H9 (cell line): ENCODE data around the gene RBM38. TPM values are rescaled to one million over a fixed set of nuclear protein-coding genes. Genes with fewer than 3 reads are reported as not detected.

Source experiments
- DNase-seq: peaks from one replicate; pipeline ENCODE4 v3.0.0-alpha.2; 2017
- H2AFZ ChIP-seq: one replicate; pipeline ENCODE4 v1.6.1; 2013; ENCODE audit warnings: mild to moderate bottlenecking, low read length, control low read depth, moderate library complexity
- H2AK5ac ChIP-seq: 2 replicates; pipeline ENCODE4 v1.6.1; 2013; ENCODE audit warnings: low read length, control low read depth, mixed read lengths; ENCODE audit not compliant: insufficient read length
- H2BK120ac ChIP-seq: one replicate; pipeline ENCODE4 v1.6.1; 2013; ENCODE audit warnings: low read depth, mild to moderate bottlenecking, low read length, control low read depth, inconsistent platforms; ENCODE audit not compliant: poor library complexity, severe bottlenecking
- H2BK12ac ChIP-seq: 2 replicates; pipeline ENCODE4 v1.6.1; 2013; ENCODE audit warnings: low read length, control low read depth, mixed read lengths, low read depth; ENCODE audit not compliant: insufficient read length
- H2BK15ac ChIP-seq: 2 replicates; pipeline ENCODE4 v1.6.1; 2013; ENCODE audit warnings: low read depth, low read length, control low read depth
- H2BK20ac ChIP-seq: one replicate; pipeline ENCODE4 v1.6.1; 2013; ENCODE audit warnings: low read depth, mild to moderate bottlenecking, low read length, control low read depth, inconsistent platforms; ENCODE audit not compliant: poor library complexity, severe bottlenecking
- H2BK5ac ChIP-seq: 2 replicates; pipeline ENCODE4 v1.6.1; 2013; ENCODE audit warnings: low read length, control low read depth, mixed read lengths; ENCODE audit not compliant: insufficient read length
- H3K14ac ChIP-seq: 2 replicates; pipeline ENCODE4 v1.6.1; 2013; ENCODE audit warnings: low read length, control low read depth; ENCODE audit not compliant: insufficient read depth
- H3K18ac ChIP-seq: 2 replicates; pipeline ENCODE4 v1.6.1; 2013; ENCODE audit warnings: low read depth, mild to moderate bottlenecking, mixed read lengths, low read length, control low read depth; ENCODE audit not compliant: insufficient read length
- H3K23ac ChIP-seq: 2 replicates; pipeline ENCODE4 v1.6.1; 2013; ENCODE audit warnings: low read length, control low read depth, mixed read lengths, low read depth; ENCODE audit not compliant: insufficient read length
- H3K23me2 ChIP-seq: 2 replicates; pipeline ENCODE4 v1.6.1; 2013; ENCODE audit warnings: low read depth, mild to moderate bottlenecking, mixed read lengths, low read length, control low read depth; ENCODE audit not compliant: insufficient read length, poor library complexity, severe bottlenecking
- H3K27ac ChIP-seq: 2 replicates; pipeline ENCODE4 v1.5.1; 2013; ENCODE audit warnings: low read length, control low read depth, mixed read lengths, low read depth; ENCODE audit not compliant: insufficient read length
- H3K27me3 ChIP-seq: 2 replicates; pipeline ENCODE4 v1.6.1; 2013; ENCODE audit warnings: low read length, control low read depth, inconsistent platforms; ENCODE audit not compliant: insufficient read depth
- H3K4ac ChIP-seq: 2 replicates; pipeline ENCODE4 v1.6.1; 2013; ENCODE audit warnings: low read depth, mild to moderate bottlenecking, control low read depth, inconsistent platforms, low read length, moderate library complexity
- H3K4me1 ChIP-seq: 2 replicates; pipeline ENCODE4 v1.6.1; 2013; ENCODE audit warnings: low read length, control low read depth, inconsistent platforms; ENCODE audit not compliant: insufficient read depth
- H3K4me2 ChIP-seq: 2 replicates; pipeline ENCODE4 v1.6.1; 2013; ENCODE audit warnings: low read length, control low read depth, mixed read lengths; ENCODE audit not compliant: insufficient read length, insufficient read depth
- H3K56ac ChIP-seq: 2 replicates; pipeline ENCODE4 v1.6.1; 2013; ENCODE audit warnings: low read depth, mild to moderate bottlenecking, mixed read lengths, low read length, control low read depth; ENCODE audit not compliant: insufficient read length
- H3K79me1 ChIP-seq: 2 replicates; pipeline ENCODE4 v1.6.1; 2013; ENCODE audit warnings: low read depth, mild to moderate bottlenecking, moderate library complexity, low read length, control low read depth, inconsistent platforms; ENCODE audit not compliant: insufficient read depth, poor library complexity, severe bottlenecking
- H3K79me2 ChIP-seq: 2 replicates; pipeline ENCODE4 v1.6.1; 2013; ENCODE audit warnings: low read length, control low read depth, inconsistent platforms; ENCODE audit not compliant: insufficient read depth
- H3K9ac ChIP-seq: 2 replicates; pipeline ENCODE4 v1.6.1; 2013; ENCODE audit warnings: low read length, control low read depth, mixed read lengths; ENCODE audit not compliant: insufficient read length; ENCODE audit errors: extremely low read depth
- H3K9me3 ChIP-seq: one replicate; pipeline ENCODE4 v1.6.1; 2013; ENCODE audit warnings: low read depth, low read length, inconsistent platforms; ENCODE audit not compliant: control insufficient read depth
- H3T11ph ChIP-seq: one replicate; pipeline ENCODE4 v1.6.1; 2013; ENCODE audit warnings: mild to moderate bottlenecking, low read length, control low read depth, inconsistent platforms
- H4K20me1 ChIP-seq: one replicate; pipeline ENCODE4 v1.6.1; 2013; ENCODE audit not compliant: control insufficient read depth, insufficient read length, insufficient read depth
- H4K5ac ChIP-seq: 2 replicates; pipeline ENCODE4 v1.6.1; 2013; ENCODE audit warnings: low read depth, mild to moderate bottlenecking, mixed read lengths, low read length, control low read depth; ENCODE audit not compliant: insufficient read length
- H4K8ac ChIP-seq: replicated peaks from 2 replicates; pipeline ENCODE4 v1.6.1; 2013; ENCODE audit warnings: low read length, control low read depth, mixed read lengths, low read depth; ENCODE audit not compliant: insufficient read length
- H4K91ac ChIP-seq: 2 replicates; pipeline ENCODE4 v1.6.1; 2013; ENCODE audit warnings: low read depth, mild to moderate bottlenecking, moderate library complexity, mixed read lengths, low read length, control low read depth; ENCODE audit not compliant: insufficient read length
- H3K27ac Mint-ChIP-seq, 3 experiments: 2 replicates in 2 of 3; 3 replicates in 1 of 3; pipeline ENCODE4 v1.8.0; 2020 to 2021; ENCODE audit warnings: mixed read lengths in 3 of 3, mild to moderate bottlenecking in 1 of 3, moderate library complexity in 1 of 3
- H3K27me3 Mint-ChIP-seq: 2 replicates; pipeline ENCODE4 v1.8.0; 2021; ENCODE audit warnings: low read depth, mild to moderate bottlenecking, moderate library complexity, mixed read lengths
- H3K36me3 Mint-ChIP-seq, 3 experiments: 2 replicates in 2 of 3; 3 replicates in 1 of 3; pipeline ENCODE4 v1.8.0; 2020 to 2021; ENCODE audit warnings: low read depth in 3 of 3, mixed read lengths in 3 of 3; ENCODE audit not compliant: insufficient read depth in 1 of 3
- H3K4me1 Mint-ChIP-seq, 2 experiments: 2 replicates each; pipeline ENCODE4 v1.8.0; 2020; ENCODE audit warnings: mixed read lengths in 2 of 2
- H3K4me3 Mint-ChIP-seq, 2 experiments: 2 replicates in 1 of 2; 3 replicates in 1 of 2; pipeline ENCODE4 v1.8.0; 2020 to 2021; ENCODE audit warnings: mild to moderate bottlenecking in 2 of 2, mixed read lengths in 2 of 2, moderate library complexity in 1 of 2
- H3K9me3 Mint-ChIP-seq, 2 experiments: 2 replicates in 1 of 2; 3 replicates in 1 of 2; pipeline ENCODE4 v1.8.0; 2020; ENCODE audit warnings: mild to moderate bottlenecking in 2 of 2, mixed read lengths in 2 of 2, moderate library complexity in 1 of 2
- CTCF ChIP-seq: fragments of 200-600 bp; sonication (generic); conservative IDR thresholded peaks from 3 replicates; pipeline ENCODE4 v1.8.0; 2021; ENCODE audit warnings: antibody characterized with exemption, mild to moderate bottlenecking
- WGBS: extraction: QIAGEN DNeasy Blood & Tissue Kit; methylation state at CpG from one replicate; pipeline ENCODE4 v1.1.7; 2013; ENCODE audit warnings: missing lambda C conversion rate, low lambda C conversion rate, mixed read lengths; ENCODE audit not compliant: insufficient read length; ENCODE audit errors: extremely low coverage; 5-methylcytosine and 5-hydroxymethylcytosine counted together
- total RNA-seq: library from RNA; stranded (reverse); gene quantifications from 2 replicates; pipeline ENCODE4 v1.2.1, GENCODE V29; 2021

The RBM38 gene
- total RNA-seq, 1 experiment from 2014 or later, result 66.8 TPM

- H3K4me1 ChIP-seq, result no peaks in the 10 kb centered on the region
- no peak overlapping the region for H3K4ac ChIP-seq
- H3K14ac ChIP-seq, result no peak overlapping the region
- no peak overlapping the region for H3K56ac ChIP-seq
- no peaks in the 10 kb centered on the region for H3K79me2 ChIP-seq
- H3K4me2 ChIP-seq, result no peak overlapping the region
- no peak overlapping the region for H2AK5ac ChIP-seq
- no peak overlapping the region for H3K27ac ChIP-seq
- no peak for DNase-seq
- no peak overlapping the region for H2BK15ac ChIP-seq
- Mint-ChIP-seq H3K36me3 (peaks cover 0 to 11% (median 0%) of the 10 kb centered on the region in 3 experiments; a peak in 3 of 7 replicates), H3K4me3 (no peak overlapping the region), H3K9me3 (no peaks in the 10 kb centered on the region), H3K4me1 (peaks cover 2 to 11% of the 10 kb centered on the region in 2 experiments), H3K27me3 (peaks cover under 1% of the 10 kb centered on the region; the same call in 1 of the 2 replicates), H3K27ac (peak overlapping the region in 1 of 3 experiments; percentile 49; a peak in 2 of 7 replicates)
- no peak overlapping the region for H3K23ac ChIP-seq
- no peaks in the 10 kb centered on the region for H3K9me3 ChIP-seq
- no peaks in the 10 kb centered on the region for H3K79me1 ChIP-seq
- H2BK120ac ChIP-seq, result no peak overlapping the region
- no peak overlapping the region for H2BK20ac ChIP-seq
- H4K20me1 ChIP-seq, result no peaks in the 10 kb centered on the region
- H2BK5ac ChIP-seq, result no peak overlapping the region
- no peaks in the 10 kb centered on the region for H3K27me3 ChIP-seq
- H3K9ac ChIP-seq, result no peak overlapping the region
- H3K23me2 ChIP-seq, result peaks cover 3% of the 10 kb centered on the region
- H4K5ac ChIP-seq, result no peak overlapping the region
- H3T11ph ChIP-seq, result no peak overlapping the region
- no peak overlapping the region for H2BK12ac ChIP-seq
- WGBS, result no CpG with 5 or more reads among the region's 8 CpGs
- no peak overlapping the region for H3K18ac ChIP-seq
- no peak overlapping the region for H4K91ac ChIP-seq
- no peak overlapping the region for H2AFZ ChIP-seq
- H4K8ac ChIP-seq, result no peak overlapping the region
- TF ChIP-seq CTCF, result no peak
Observed at GRCh38 chr20:57384486-57384885, 6.7 kb upstream of the RBM38 start.
